Measurements from ENCODE around the gene TTLL4. TPM values are rescaled to one million over a fixed set of nuclear protein-coding genes. Genes with fewer than 3 reads are reported as not detected.

Gene TTLL4
- total RNA-seq, 2 experiments from 2014 or later: 30.1 to 32.1 TPM

DNA sequence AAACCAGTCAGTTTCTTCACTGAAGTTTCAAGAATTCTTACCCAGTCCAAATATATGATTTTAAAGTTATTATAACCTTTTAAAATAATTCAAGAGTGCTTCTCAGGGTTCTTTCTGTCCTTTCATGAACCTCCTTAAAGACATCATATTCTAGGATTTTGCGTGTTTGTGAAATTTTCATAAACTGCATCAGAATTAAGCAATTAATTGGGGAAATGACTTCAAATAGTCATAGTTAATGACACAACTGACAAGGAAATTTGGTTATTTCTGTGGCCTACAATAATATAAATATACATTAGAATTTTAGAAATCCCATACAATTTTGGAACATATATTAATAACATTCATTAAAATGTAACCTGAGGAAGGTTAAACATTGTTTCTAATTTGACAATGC, 81.8 kb downstream of the TTLL4 start:
- no peaks in the 10 kb centered on the region for H3K36me3 Mint-ChIP-seq
- no peaks in the 10 kb centered on the region for H3K4me1 Mint-ChIP-seq (ENCODE audit: low read depth)
- DNase-seq: no peak
- POLR2A ChIA-PET: no interaction called here
- H3K27ac Mint-ChIP-seq: no peak overlapping the region
- intact Hi-C loops (cut with micrococcal nuclease): no loop called here
- H3K27me3 Mint-ChIP-seq: peaks cover 8% of the 10 kb centered on the region
- H3K4me3 Mint-ChIP-seq: no peak overlapping the region
- CTCF ChIA-PET: no interaction called here
- no peaks in the 10 kb centered on the region for H3K9me3 Mint-ChIP-seq

DNA sequence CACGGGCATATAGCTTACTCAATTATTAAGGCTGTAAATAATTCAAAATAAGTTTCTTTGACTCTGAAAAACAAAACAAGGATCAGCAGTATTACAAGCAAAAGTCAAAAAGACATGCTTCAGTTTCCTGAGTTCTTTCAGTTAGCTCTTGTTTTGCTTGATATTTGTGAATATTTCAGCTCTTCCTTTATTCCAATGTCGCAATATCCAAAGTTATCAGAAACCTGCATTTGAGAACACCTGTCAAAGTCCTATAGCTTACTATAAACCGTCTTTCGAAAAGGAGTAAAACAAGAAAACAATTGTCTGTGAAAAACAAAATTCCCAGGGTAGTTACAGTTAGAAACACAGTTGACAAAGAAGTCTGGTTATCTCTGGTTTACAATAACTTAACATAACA, 86.1 kb downstream of the TTLL4 start:
- CTCF ChIA-PET: interaction anchor here (0.9 to 1.4 kb wide), 2 partner anchors 51 to 233 kb away, joined by 3 read pairs; no protein-coding TSS in a partner anchor
- peaks cover 14% of the 10 kb centered on the region for H3K27me3 Mint-ChIP-seq

DNA sequence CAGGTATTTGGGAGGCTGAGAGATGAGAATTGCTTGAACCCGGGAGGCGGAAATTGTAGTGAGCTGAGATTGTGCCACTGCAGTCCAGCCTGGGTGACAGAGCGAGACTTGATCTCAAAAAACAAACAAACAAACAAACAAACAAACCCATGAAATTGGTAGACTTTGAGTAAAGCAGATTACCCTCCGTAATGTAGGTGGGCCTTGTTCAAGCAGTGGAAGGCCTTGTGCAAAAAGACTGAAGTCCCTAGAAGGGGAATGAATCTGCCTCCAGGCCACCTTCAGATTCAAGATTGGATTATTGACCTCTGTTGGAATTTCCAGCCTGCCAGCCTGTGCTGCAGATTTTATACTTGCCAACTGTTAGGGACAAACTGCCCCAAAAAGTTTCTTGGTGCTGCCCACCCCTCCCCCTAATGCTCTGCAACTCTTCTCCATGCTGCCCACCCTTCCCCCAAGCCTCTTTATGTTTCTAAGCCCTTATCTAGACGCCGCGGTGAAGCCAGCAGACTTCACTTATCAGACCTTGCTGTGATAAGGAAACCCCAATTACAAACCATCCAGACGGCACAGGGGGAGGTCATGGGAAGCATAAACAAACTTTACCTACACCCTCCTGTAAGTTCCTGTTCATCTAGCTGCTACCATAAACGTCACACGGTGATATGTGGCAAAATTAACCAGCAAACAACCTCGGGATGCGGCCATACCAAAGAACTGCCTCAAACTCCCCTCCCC, 88.3 kb downstream of the TTLL4 start:
- ChIA-PET CTCF (no interaction called here), POLR2A (no interaction called here)
- Mint-ChIP-seq H3K4me3 (no peak overlapping the region), H3K4me1 (ENCODE audit: low read depth) (peaks cover 6% of the 10 kb centered on the region), H3K27me3 (peaks cover 14% of the 10 kb centered on the region), H3K9me3 (no peaks in the 10 kb centered on the region), H3K36me3 (no peaks in the 10 kb centered on the region), H3K27ac (no peak overlapping the region)
- no peak for DNase-seq
- intact Hi-C loops (cut with micrococcal nuclease): no loop called here

More for the DNA sequence above, 86.1 kb downstream of the TTLL4 start:
- no peaks in the 10 kb centered on the region for H3K36me3 Mint-ChIP-seq
- intact Hi-C loops (cut with micrococcal nuclease): no loop called here
- H3K4me1 Mint-ChIP-seq (ENCODE audit: low read depth): no peaks in the 10 kb centered on the region
- DNase-seq: no peak
- no peaks in the 10 kb centered on the region for H3K9me3 Mint-ChIP-seq
- H3K4me3 Mint-ChIP-seq: no peak overlapping the region
- POLR2A ChIA-PET: no interaction called here
- no peak overlapping the region for H3K27ac Mint-ChIP-seq

DNA sequence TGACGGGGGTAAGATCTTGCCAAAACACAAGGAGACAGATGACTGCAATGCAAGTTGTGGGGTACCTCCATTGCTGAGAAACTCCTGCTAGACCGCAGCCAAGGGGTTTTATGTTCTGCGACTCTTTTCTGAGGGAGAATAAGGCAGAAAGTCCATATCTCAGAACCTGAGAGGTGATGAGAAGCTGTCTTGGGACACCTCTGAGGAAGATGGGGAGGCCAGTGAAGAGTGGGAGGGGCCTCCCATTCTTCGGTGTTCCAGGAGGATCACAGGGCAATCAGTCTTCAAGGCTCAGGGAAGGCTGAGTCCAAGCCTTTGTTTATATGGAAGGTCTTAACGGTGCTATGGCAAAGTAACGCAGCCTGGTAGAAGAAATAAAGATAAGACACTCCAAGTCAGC, 89.4 kb downstream of the TTLL4 start:
- Mint-ChIP-seq H3K36me3 (peaks cover 3% of the 10 kb centered on the region), H3K27ac (no peak overlapping the region), H3K9me3 (peaks cover 7% of the 10 kb centered on the region), H3K4me3 (no peak overlapping the region), H3K4me1 (ENCODE audit: low read depth) (peaks cover 6% of the 10 kb centered on the region), H3K27me3 (peaks cover 12% of the 10 kb centered on the region)
- DNase-seq: no peak
- ChIA-PET POLR2A (no interaction called here), CTCF (no interaction called here)
- intact Hi-C loops (cut with micrococcal nuclease): no loop called here

DNA sequence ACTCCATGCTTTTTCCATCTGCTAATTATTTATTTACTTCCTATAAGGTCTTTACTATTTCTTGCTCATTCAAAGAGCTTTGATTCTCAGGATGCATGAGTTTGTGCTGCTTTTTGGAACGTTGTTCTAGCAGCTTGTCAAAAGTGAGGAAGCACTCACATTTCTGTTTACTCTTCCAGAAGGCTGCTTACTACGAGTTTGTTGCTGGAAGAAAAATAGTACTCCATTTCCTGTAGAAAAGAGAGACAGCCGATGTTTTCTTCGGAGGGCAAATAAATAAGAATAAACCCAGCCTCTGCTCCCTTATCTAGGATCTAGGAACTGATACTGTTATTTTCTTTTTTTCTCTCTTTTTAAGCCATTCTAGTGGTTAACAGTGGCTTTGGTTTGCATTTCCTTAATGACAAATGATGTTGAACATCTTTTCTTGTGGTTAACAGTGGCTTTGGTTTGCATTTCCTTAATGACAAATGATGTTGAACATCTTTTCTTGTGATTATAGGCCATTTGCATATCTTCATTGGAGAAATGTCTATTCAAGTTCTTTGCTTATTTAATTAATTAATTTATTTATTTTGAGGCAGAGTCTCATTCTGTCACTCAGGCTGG, 91.9 kb downstream of the TTLL4 start:
- CTCF ChIA-PET: interaction anchor here (0.6 to 1.8 kb wide), 2 partner anchors 67 to 96 kb away, joined by 4 to 6 read pairs; no protein-coding TSS in a partner anchor
- peaks cover 6% of the 10 kb centered on the region for H3K4me1 Mint-ChIP-seq (ENCODE audit: low read depth)
- intact Hi-C loops (cut with micrococcal nuclease): no loop called here
- no peak for DNase-seq
- H3K9me3 Mint-ChIP-seq: peaks cover 9% of the 10 kb centered on the region
- no peak overlapping the region for H3K4me3 Mint-ChIP-seq
- peaks cover 3% of the 10 kb centered on the region for H3K36me3 Mint-ChIP-seq
- POLR2A ChIA-PET: no interaction called here
- no peak overlapping the region for H3K27ac Mint-ChIP-seq
- H3K27me3 Mint-ChIP-seq: peaks cover 21% of the 10 kb centered on the region

DNA sequence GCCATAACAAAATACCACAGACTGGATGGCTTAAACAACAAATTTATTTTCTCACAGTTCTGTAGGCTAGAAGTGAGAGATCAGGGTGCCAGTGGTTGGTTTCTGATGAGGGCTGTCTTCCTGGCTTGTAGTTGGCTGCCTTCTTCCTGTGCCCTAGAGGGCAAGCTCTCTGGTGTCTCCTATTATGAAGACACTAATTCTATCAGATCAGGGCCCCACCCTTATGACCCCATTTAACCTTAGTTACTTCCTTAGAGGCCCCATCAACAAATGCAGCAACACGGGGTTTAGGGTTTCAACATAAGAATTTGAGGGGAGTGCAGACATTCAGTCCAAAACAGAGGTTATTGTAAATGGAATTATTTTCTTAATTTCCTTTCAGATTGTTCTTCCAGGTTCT, 94.2 kb downstream of the TTLL4 start:
- Mint-ChIP-seq H3K4me3 (no peak overlapping the region), H3K27ac (no peak overlapping the region), H3K36me3 (peaks cover 3% of the 10 kb centered on the region), H3K9me3 (peaks cover 9% of the 10 kb centered on the region), H3K4me1 (ENCODE audit: low read depth) (peaks cover 6% of the 10 kb centered on the region), H3K27me3 (peaks cover 15% of the 10 kb centered on the region)
- CTCF ChIA-PET: no interaction called here
- intact Hi-C loops (cut with micrococcal nuclease): no loop called here
- no peak for DNase-seq
- POLR2A ChIA-PET: no interaction called here

Other genes starting within 250 kb of the TTLL4 start
- 10 to 100 TPM; 27.2 to 28.7 TPM for gene USP37, start 142.5 kb upstream of the TTLL4 start, total RNA-seq
- gene CNOT9, start 142.0 kb upstream of the TTLL4 start, total RNA-seq: 10 to 100 TPM; 84.7 to 87.3 TPM
- gene PLCD4, start 102.9 kb upstream of the TTLL4 start, total RNA-seq: under 1 TPM; 0.51 to 0.78 TPM
- gene ZNF142, start 51.2 kb upstream of the TTLL4 start, total RNA-seq: 10 to 100 TPM; 33.7 to 34.8 TPM
- 10 to 100 TPM; 57.1 to 64.5 TPM for gene BCS1L, start 51.2 kb upstream of the TTLL4 start, total RNA-seq
- gene RNF25, start 38.8 kb upstream of the TTLL4 start, total RNA-seq: 10 to 100 TPM; 15.2 to 15.6 TPM
- gene STK36, start 38.7 kb upstream of the TTLL4 start, total RNA-seq: 10 to 100 TPM; 15.9 to 19.0 TPM
- under 1 TPM in 1 of 2 experiments, not detected in 1; 0.10 TPM for gene CYP27A1, start 71.3 kb downstream of the TTLL4 start, total RNA-seq
- not detected for gene PRKAG3, start 121.0 kb downstream of the TTLL4 start, total RNA-seq
- under 1 TPM; 0.31 to 0.40 TPM for gene WNT6, start 149.0 kb downstream of the TTLL4 start, total RNA-seq
- 1 to 10 TPM; 5.0 to 5.2 TPM for gene WNT10A, start 170.0 kb downstream of the TTLL4 start, total RNA-seq
- gene CDK5R2, start 248.8 kb downstream of the TTLL4 start, total RNA-seq: not detected